K562 (cell line): ENCODE results near the gene SH3TC1. TPM values are rescaled to one million over a fixed set of nuclear protein-coding genes. Genes with fewer than 3 reads are reported as not detected.

ENCODE experiments used
- ATF3 ChIP-seq, 2 experiments: fragments of 450-650 bp in 1 of 2; sonication (generic) in 1 of 2; formaldehyde crosslinking in 1 of 2; IDR thresholded peaks in 1 of 2; conservative IDR thresholded peaks in 1 of 2; 2 replicates each; pipeline versions ENCODE4 v1.6.1 to v1.8.1; 2016 to 2023; ENCODE audit warnings: mild to moderate bottlenecking in 2 of 2, moderate library complexity in 2 of 2, inconsistent platforms in 1 of 2, missing genetic modification reagents in 1 of 2
- C11orf30 ChIP-seq: fragments of 450-650 bp; IDR thresholded peaks from 2 replicates; pipeline ENCODE4 v1.6.1; 2016; ENCODE audit warnings: low read depth, mild to moderate bottlenecking
- CREBBP ChIP-seq: IDR thresholded peaks from one replicate; pipeline ENCODE4 v1.6.1; 2012; ENCODE audit warnings: low read depth, mild to moderate bottlenecking, control low read depth, inconsistent platforms, low read length
- ELK1 ChIP-seq: sonication (generic); formaldehyde crosslinking; IDR thresholded peaks from 2 replicates; pipeline ENCODE4 v1.8.1; 2022; ENCODE audit warnings: missing genetic modification reagents
- EWSR1 ChIP-seq: fragments of 450-650 bp; IDR thresholded peaks from 2 replicates; pipeline ENCODE4 v1.6.1; 2018; ENCODE audit warnings: borderline replicate concordance, mild to moderate bottlenecking, low read depth, moderate library complexity; ENCODE audit not compliant: partially characterized antibody
- MAFF ChIP-seq: IDR thresholded peaks from 2 replicates; pipeline ENCODE4 v1.6.1; 2012; ENCODE audit warnings: low read length, improper control_type of control experiment
- MAFK ChIP-seq: IDR thresholded peaks from 2 replicates; pipeline ENCODE4 v1.6.1; 2011; ENCODE audit warnings: low read length, improper control_type of control experiment
- MCM5 ChIP-seq: fragments of 450-650 bp; IDR thresholded peaks from 2 replicates; pipeline ENCODE4 v1.6.1; 2016; ENCODE audit warnings: low read depth
- NELFE ChIP-seq: IDR thresholded peaks from 2 replicates; pipeline ENCODE4 v1.6.1; 2011; ENCODE audit warnings: mild to moderate bottlenecking; ENCODE audit not compliant: insufficient read depth, insufficient read length
- NFATC3 ChIP-seq: fragments of 450-650 bp; IDR thresholded peaks from 2 replicates; pipeline ENCODE4 v1.6.1; 2017; ENCODE audit warnings: mild to moderate bottlenecking
- PKNOX1 ChIP-seq: fragments of 450-650 bp; IDR thresholded peaks from 2 replicates; pipeline ENCODE4 v1.6.1; 2016
- STAT5B ChIP-seq: fragments of 250-450 bp; sonication (Bioruptor Pico); IDR thresholded peaks from 2 replicates; pipeline ENCODE4 v1.8.0; 2021; ENCODE audit warnings: mild to moderate bottlenecking, inconsistent platforms
- TAL1 ChIP-seq: fragments of 450-650 bp; IDR thresholded peaks from 2 replicates; pipeline ENCODE4 v1.6.1; 2016; ENCODE audit warnings: mild to moderate bottlenecking
- TEAD4 ChIP-seq, 2 experiments: sonication (generic) in 1 of 2; formaldehyde crosslinking in 1 of 2; IDR thresholded peaks; 2 replicates each; pipeline versions ENCODE4 v1.6.1 to v1.8.0; 2012 to 2022; ENCODE audit warnings: borderline replicate concordance in 1 of 2, inconsistent platforms in 1 of 2, low read length in 1 of 2, mild to moderate bottlenecking in 1 of 2, missing genetic modification reagents in 1 of 2
- TGIF2 ChIP-seq: sonication (generic); formaldehyde crosslinking; IDR thresholded peaks from 2 replicates; pipeline ENCODE4 v1.8.1; 2022; ENCODE audit warnings: mild to moderate bottlenecking, missing genetic modification reagents, moderate library complexity
- ZFP36 ChIP-seq: fragments of 150-350 bp; IDR thresholded peaks from 2 replicates; pipeline ENCODE4 v1.6.1; 2018; ENCODE audit warnings: low read length, low read depth; ENCODE audit not compliant: partially characterized antibody
- ZNF133 ChIP-seq: fragments of 250-450 bp; sonication (Bioruptor Pico); IDR thresholded peaks from 2 replicates; pipeline ENCODE4 v1.4.0; 2020; ENCODE audit warnings: mild to moderate bottlenecking
- ZNF324 ChIP-seq: fragments of 250-450 bp; sonication (Bioruptor Pico); IDR thresholded peaks from 2 replicates; pipeline ENCODE4 v1.4.0; 2020; ENCODE audit warnings: mild to moderate bottlenecking
- ZNF592 ChIP-seq: fragments of 450-650 bp; IDR thresholded peaks from 2 replicates; pipeline ENCODE4 v1.6.1; 2017; ENCODE audit warnings: antibody characterized with exemption, mild to moderate bottlenecking
- ZNF707 ChIP-seq: fragments of 250-450 bp; sonication (Bioruptor Pico); conservative IDR thresholded peaks from 2 replicates; pipeline ENCODE4 v1.8.0; 2022; ENCODE audit warnings: inconsistent platforms, mild to moderate bottlenecking, moderate library complexity
- ZNF75A ChIP-seq: fragments of 450-650 bp; formaldehyde crosslinking; IDR thresholded peaks from 2 replicates; pipeline ENCODE4 v1.4.0; 2020; ENCODE audit warnings: mild to moderate bottlenecking
- ZNF830 ChIP-seq: fragments of 250-450 bp; sonication (Bioruptor Pico); IDR thresholded peaks from 2 replicates; pipeline ENCODE4 v1.5.0; 2021; ENCODE audit warnings: mild to moderate bottlenecking
- polyA plus RNA-seq, 8 experiments: library from polyadenylated mRNA; depleted of rRNA in 4 of 8; stranded (reverse) in 5 of 8; unstranded in 3 of 8; fragments of >200 nt; fragmentation: Nextera tagmentation in 2 of 8; fragmentation: Illumina TruSeq in 1 of 8; extraction: Ambion mirVana in 2 of 8; extraction: Trizol in 1 of 8; gene quantifications; 2 replicates each; pipeline versions ENCODE4 v1.2.1 to v1.2.3, GENCODE V29; 2011 to 2014; ENCODE audit warnings: inconsistent platforms in 1 of 8, missing spikeins in 1 of 8
- total RNA-seq, 7 experiments: library from RNA; depleted of rRNA in 6 of 7; stranded (reverse); fragments of >200 nt in 6 of 7; fragmentation: Illumina TruSeq in 2 of 7; extraction: Trizol in 2 of 7; gene quantifications; 2 replicates each; pipeline versions ENCODE4 v1.2.1 to v1.2.3, GENCODE V29; 2011 to 2021; ENCODE audit warnings: low replicate concordance in 1 of 7

SH3TC1 gene
- total and polyA plus RNA-seq, 9 of the 15 experiments (the other 6 are each of a cell fraction or from before 2014, with no cell fraction given), result 0.04 to 2.1 (median 0.48) TPM; not detected in 1

- TF ChIP-seq PKNOX1 (peak; percentile 48), NFATC3 (no peak), ZNF133 (no peak), NELFE (no peak), ZNF592 (no peak), TEAD4 (IDR thresholded peaks at IDR 0.05; ENCODE audit: low read length) (peak; percentile 89), TEAD4 (CRISPR knock-in tag; IDR thresholded peaks at IDR 0.05; ENCODE audit: borderline replicate concordance) (no peak), ELK1 (CRISPR knock-in tag) (no peak), TGIF2 (CRISPR knock-in tag) (no peak), CREBBP (no peak), ZNF324 (no peak), ZNF830 (CRISPR knock-in tag) (no peak), TAL1 (peak; percentile 76), EWSR1 (no peak), ZFP36 (no peak), ATF3 (IDR thresholded peaks at IDR 0.05) (peak; percentile 73), ATF3 (CRISPR knock-in tag; conservative IDR thresholded peaks at IDR 0.05) (no peak), ZNF707 (no peak), STAT5B (CRISPR knock-in tag) (no peak), MAFF (no peak), ZNF75A (CRISPR knock-in tag) (no peak), MCM5 (no peak), MAFK (no peak), C11orf30 (no peak)
These were observed 53.4 kb downstream of the SH3TC1 start (continued) for GRCh38 chr4:8252301-8253173.
